ENCODE data around the gene TGM4.

DNA sequence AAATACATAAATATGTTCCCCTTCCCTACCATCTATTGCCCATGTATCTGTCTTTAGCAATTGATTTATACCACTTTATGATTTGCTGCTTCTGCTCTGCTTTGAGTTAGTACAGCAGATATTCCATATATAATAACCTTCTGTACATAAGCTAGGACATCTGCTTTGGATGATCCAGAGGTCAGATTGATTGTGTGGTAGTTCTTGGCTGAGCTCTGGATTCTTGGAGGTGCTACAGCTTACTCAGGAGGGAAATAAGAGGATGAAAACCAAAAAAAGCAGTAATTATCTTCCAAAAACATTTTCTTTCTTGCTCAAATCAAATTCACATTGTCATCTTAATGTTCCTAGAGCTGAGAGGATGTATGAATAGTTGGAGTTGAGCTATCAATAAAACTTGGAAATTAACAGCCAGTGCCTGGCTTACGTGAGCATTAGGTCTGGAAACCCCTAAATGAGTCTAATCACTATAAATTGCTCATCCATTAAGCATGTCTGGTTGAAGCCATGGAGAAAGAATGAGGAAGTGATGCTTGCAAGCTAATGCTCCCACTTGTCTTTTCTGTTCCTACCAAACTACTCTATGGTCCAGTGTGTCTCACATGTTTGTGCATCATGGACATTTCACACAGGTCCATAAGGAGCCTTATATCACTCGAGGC is 49.0 kb upstream of the TGM4 start:
- TF ChIP-seq ZNF549 (tag by site-specific recombination; IDR thresholded peaks at IDR 0.05), result no peak
- TF ChIP-seq ZNF473 (tag by site-specific recombination; IDR thresholded peaks at IDR 0.05), result no peak
- TF ChIP-seq, protein P1, sequence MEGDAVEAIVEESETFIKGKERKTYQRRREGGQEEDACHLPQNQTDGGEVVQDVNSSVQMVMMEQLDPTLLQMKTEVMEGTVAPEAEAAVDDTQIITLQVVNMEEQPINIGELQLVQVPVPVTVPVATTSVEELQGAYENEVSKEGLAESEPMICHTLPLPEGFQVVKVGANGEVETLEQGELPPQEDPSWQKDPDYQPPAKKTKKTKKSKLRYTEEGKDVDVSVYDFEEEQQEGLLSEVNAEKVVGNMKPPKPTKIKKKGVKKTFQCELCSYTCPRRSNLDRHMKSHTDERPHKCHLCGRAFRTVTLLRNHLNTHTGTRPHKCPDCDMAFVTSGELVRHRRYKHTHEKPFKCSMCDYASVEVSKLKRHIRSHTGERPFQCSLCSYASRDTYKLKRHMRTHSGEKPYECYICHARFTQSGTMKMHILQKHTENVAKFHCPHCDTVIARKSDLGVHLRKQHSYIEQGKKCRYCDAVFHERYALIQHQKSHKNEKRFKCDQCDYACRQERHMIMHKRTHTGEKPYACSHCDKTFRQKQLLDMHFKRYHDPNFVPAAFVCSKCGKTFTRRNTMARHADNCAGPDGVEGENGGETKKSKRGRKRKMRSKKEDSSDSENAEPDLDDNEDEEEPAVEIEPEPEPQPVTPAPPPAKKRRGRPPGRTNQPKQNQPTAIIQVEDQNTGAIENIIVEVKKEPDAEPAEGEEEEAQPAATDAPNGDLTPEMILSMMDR (tag by site-specific recombination; IDR thresholded peaks at IDR 0.05), result no peak

Data from HEK293 (cell line).